ENCODE data around the gene MAF. TPM values are rescaled to one million over a fixed set of nuclear protein-coding genes. Genes with fewer than 3 reads are reported as not detected.

MAF gene
- total and polyA plus RNA-seq, 9 of the 15 experiments (the other 6 are each of a cell fraction or from before 2014, with no cell fraction given) = 0.01 to 0.18 TPM; not detected in 7

DNA sequence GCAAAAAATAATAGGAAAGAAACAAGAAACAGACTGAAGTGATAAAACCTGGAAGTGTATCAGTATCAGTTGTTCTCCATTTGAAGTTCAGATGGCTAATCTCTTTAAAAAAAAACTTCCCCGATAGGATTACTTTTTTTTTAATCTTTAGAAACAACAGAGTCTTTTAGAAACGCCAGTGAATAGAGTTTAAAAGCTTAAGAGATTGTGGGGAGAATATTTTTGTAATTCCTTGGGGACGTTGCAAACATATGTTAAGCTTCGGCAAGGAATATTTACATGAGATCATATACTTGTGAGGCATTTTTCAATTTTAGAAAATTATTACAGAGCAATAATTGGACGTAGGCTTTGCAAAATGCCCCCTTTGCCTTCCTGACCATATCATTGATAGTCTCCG is 13.2 kb downstream of the MAF start:
- intact Hi-C loops (cut with micrococcal nuclease) = no loop called here
- no peak overlapping the region for H3K9ac ChIP-seq (ENCODE audit: insufficient read depth in 1 of 2, low read depth in 2 of 2, low read length in 2 of 2)
- DNase-seq (ENCODE audit: extremely low read depth in 1 of 4, low spot score in 3 of 4) = no peak
- no peak overlapping the region for H3K4me2 ChIP-seq (ENCODE audit: insufficient read depth, low read length)
- no peaks in the 10 kb centered on the region for H3K9me1 ChIP-seq (ENCODE audit: control insufficient read depth, insufficient read depth, low read length)
- no peaks in the 10 kb centered on the region for H3K79me2 ChIP-seq (ENCODE audit: control insufficient read depth, insufficient read depth, low read length)
- H4K20me1 ChIP-seq (replicated peaks; ENCODE audit: control insufficient read depth, insufficient read depth, low read length) = no peaks in the 10 kb centered on the region
- no peaks in the 10 kb centered on the region for H3K36me3 ChIP-seq (ENCODE audit: control insufficient read depth, insufficient read depth, low read length)
- no peak for FAIRE-seq
- BruUV-seq (replicated peaks) = no TSS peak
- no peaks in the 10 kb centered on the region for H3K9me3 ChIP-seq (replicated peaks; ENCODE audit: control insufficient read depth, insufficient read depth, low read depth, low read length)
- H3K4me3 ChIP-seq = no peak overlapping the region
- H3K4me1 ChIP-seq (replicated peaks in 1 of 2; ENCODE audit: control insufficient read depth in 2 of 2, insufficient read depth in 2 of 2, low read length in 2 of 2) = peaks cover 0 to 6% of the 10 kb centered on the region in 2 experiments; a peak in 1 of 5 replicates
- in situ Hi-C loops (cut with MboI) = no loop called here
- peaks cover 35 to 45% of the 10 kb centered on the region in 2 experiments for H3K27me3 ChIP-seq (ENCODE audit: control insufficient read depth in 2 of 2, insufficient read depth in 2 of 2, low read length in 2 of 2)
- no peak overlapping the region for H3K27ac ChIP-seq (ENCODE audit: extremely low read depth, low read depth, low read length)
- H2AFZ ChIP-seq (ENCODE audit: low read depth, low read length) = no peak overlapping the region
- 4% methylated on average over 6 of the region's 6 CpGs for WGBS (ENCODE audit: insufficient coverage, low coverage, missing lambda C conversion rate)
- no peak for ATAC-seq
- CTCF ChIA-PET (ENCODE audit: low intra/inter-chr PET ratio) = no interaction called here
- POLR2A ChIA-PET = interaction anchor here (1.2 kb wide), 1 partner anchor 13 kb away, joined by 3 read pairs; no protein-coding TSS in a partner anchor
- TF ChIP-seq SMAD1 (IDR thresholded peaks at IDR 0.05; ENCODE audit: low read depth, low read length, partially characterized antibody) (no peak), PHF20 (IDR thresholded peaks at IDR 0.05; ENCODE audit: partially characterized antibody) (no peak), POLR2G (IDR thresholded peaks at IDR 0.05; ENCODE audit: low read depth, low read length) (no peak), BRD9 (IDR thresholded peaks at IDR 0.05; ENCODE audit: low read depth, partially characterized antibody) (no peak), TAF1 (IDR thresholded peaks at IDR 0.05; ENCODE audit: control insufficient read depth, extremely low read depth, insufficient read depth, low read length, severe bottlenecking) (no peak)
- TF ChIP-seq, protein P1, sequence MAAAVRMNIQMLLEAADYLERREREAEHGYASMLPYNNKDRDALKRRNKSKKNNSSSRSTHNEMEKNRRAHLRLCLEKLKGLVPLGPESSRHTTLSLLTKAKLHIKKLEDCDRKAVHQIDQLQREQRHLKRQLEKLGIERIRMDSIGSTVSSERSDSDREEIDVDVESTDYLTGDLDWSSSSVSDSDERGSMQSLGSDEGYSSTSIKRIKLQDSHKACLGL (CRISPR knock-in tag; IDR thresholded peaks at IDR 0.05; ENCODE audit: borderline replicate concordance, poor library complexity, severe bottlenecking) = no peak
- TF ChIP-seq, protein P2, sequence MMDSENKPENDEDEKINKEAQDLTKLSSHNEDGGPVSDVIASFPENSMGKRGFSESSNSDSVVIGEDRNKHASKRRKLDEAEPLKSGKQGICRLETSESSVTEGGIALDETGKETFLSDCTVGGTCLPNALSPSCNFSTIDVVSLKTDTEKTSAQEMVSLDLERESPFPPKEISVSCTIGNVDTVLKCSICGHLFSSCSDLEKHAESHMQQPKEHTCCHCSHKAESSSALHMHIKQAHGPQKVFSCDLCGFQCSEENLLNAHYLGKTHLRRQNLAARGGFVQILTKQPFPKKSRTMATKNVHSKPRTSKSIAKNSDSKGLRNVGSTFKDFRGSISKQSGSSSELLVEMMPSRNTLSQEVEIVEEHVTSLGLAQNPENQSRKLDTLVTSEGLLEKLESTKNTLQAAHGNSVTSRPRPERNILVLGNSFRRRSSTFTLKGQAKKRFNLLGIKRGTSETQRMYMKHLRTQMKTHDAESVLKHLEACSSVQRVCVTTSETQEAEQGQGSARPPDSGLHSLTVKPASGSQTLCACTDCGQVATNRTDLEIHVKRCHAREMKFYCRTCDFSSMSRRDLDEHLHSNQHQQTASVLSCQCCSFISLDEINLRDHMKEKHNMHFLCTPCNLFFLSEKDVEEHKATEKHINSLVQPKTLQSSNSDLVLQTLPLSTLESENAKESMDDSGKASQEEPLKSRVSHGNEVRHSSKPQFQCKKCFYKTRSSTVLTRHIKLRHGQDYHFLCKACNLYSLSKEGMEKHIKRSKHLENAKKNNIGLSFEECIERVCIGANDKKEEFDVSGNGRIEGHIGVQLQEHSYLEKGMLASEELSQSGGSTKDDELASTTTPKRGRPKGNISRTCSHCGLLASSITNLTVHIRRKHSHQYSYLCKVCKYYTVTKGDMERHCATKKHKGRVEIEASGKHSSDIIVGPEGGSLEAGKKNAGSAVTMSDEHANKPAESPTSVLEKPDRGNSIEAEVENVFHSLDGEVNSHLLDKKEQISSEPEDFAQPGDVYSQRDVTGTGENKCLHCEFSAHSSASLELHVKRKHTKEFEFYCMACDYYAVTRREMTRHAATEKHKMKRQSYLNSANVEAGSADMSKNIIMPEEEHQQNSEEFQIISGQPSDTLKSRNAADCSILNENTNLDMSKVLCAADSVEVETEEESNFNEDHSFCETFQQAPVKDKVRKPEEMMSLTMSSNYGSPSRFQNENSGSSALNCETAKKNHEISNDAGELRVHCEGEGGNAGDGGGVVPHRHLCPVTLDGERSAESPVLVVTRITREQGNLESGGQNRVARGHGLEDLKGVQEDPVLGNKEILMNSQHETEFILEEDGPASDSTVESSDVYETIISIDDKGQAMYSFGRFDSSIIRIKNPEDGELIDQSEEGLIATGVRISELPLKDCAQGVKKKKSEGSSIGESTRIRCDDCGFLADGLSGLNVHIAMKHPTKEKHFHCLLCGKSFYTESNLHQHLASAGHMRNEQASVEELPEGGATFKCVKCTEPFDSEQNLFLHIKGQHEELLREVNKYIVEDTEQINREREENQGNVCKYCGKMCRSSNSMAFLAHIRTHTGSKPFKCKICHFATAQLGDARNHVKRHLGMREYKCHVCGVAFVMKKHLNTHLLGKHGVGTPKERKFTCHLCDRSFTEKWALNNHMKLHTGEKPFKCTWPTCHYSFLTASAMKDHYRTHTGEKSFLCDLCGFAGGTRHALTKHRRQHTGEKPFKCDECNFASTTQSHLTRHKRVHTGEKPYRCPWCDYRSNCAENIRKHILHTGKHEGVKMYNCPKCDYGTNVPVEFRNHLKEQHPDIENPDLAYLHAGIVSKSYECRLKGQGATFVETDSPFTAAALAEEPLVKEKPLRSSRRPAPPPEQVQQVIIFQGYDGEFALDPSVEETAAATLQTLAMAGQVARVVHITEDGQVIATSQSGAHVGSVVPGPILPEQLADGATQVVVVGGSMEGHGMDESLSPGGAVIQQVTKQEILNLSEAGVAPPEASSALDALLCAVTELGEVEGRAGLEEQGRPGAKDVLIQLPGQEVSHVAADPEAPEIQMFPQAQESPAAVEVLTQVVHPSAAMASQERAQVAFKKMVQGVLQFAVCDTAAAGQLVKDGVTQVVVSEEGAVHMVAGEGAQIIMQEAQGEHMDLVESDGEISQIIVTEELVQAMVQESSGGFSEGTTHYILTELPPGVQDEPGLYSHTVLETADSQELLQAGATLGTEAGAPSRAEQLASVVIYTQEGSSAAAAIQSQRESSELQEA (IDR thresholded peaks at IDR 0.05; ENCODE audit: low read depth) = no peak
- TF ChIP-seq, protein P3, sequence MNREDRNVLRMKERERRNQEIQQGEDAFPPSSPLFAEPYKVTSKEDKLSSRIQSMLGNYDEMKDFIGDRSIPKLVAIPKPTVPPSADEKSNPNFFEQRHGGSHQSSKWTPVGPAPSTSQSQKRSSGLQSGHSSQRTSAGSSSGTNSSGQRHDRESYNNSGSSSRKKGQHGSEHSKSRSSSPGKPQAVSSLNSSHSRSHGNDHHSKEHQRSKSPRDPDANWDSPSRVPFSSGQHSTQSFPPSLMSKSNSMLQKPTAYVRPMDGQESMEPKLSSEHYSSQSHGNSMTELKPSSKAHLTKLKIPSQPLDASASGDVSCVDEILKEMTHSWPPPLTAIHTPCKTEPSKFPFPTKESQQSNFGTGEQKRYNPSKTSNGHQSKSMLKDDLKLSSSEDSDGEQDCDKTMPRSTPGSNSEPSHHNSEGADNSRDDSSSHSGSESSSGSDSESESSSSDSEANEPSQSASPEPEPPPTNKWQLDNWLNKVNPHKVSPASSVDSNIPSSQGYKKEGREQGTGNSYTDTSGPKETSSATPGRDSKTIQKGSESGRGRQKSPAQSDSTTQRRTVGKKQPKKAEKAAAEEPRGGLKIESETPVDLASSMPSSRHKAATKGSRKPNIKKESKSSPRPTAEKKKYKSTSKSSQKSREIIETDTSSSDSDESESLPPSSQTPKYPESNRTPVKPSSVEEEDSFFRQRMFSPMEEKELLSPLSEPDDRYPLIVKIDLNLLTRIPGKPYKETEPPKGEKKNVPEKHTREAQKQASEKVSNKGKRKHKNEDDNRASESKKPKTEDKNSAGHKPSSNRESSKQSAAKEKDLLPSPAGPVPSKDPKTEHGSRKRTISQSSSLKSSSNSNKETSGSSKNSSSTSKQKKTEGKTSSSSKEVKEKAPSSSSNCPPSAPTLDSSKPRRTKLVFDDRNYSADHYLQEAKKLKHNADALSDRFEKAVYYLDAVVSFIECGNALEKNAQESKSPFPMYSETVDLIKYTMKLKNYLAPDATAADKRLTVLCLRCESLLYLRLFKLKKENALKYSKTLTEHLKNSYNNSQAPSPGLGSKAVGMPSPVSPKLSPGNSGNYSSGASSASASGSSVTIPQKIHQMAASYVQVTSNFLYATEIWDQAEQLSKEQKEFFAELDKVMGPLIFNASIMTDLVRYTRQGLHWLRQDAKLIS (CRISPR knock-in tag; IDR thresholded peaks at IDR 0.05) = no peak
